ENCODE measurements around the gene RRAGD.

GRCh38 chr6:89398762-89399525 lies 13.1 kb downstream of the RRAGD start:
- TF ChIP-seq EZH2 (IDR thresholded peaks at IDR 0.05; ENCODE audit: insufficient read depth, poor library complexity, severe bottlenecking) = no peak
- no peak for TF ChIP-seq EZH2phosphoT487 (IDR thresholded peaks at IDR 0.05; ENCODE audit: insufficient read depth, low read depth)

Data from GM23248 (cell line).